ENCODE data around the gene ENTHD1.

- no peak for TF ChIP-seq POLR2A (IDR thresholded peaks at IDR 0.05)
- no peak for TF ChIP-seq CTCF (IDR thresholded peaks at IDR 0.05)
Measured at GRCh38 chr22:39904862-39905261, 11.3 kb upstream of the ENTHD1 start.
